Measurements from ENCODE around the gene ZNF827.

Gene ZNF827

GRCh38 chr4:145792429-145792828 is 146.2 kb downstream of the ZNF827 start:
- no peak for TF ChIP-seq ARNT (IDR thresholded peaks at IDR 0.05)
- POLR2A ChIA-PET: no interaction called here
- DNase-seq (ENCODE audit: extremely low spot score): no peak
- CTCF ChIA-PET: no interaction called here

GRCh38 chr4:145791988-145792387 is 146.6 kb downstream of the ZNF827 start:
- POLR2A ChIA-PET: no interaction called here
- DNase-seq (ENCODE audit: extremely low spot score): no peak
- TF ChIP-seq SUZ12 (IDR thresholded peaks at IDR 0.05) (no peak), ELF4 (IDR thresholded peaks at IDR 0.05) (no peak), NFRKB (IDR thresholded peaks at IDR 0.05) (no peak)
- CTCF ChIA-PET: no interaction called here

GRCh38 chr4:145788755-145789154 is 149.9 kb downstream of the ZNF827 start:
- ChIA-PET POLR2A (no interaction called here), CTCF (no interaction called here)
- TF ChIP-seq FOXM1 (IDR thresholded peaks at IDR 0.05; ENCODE audit: borderline replicate concordance) (no peak), HDGF (IDR thresholded peaks at IDR 0.05; ENCODE audit: borderline replicate concordance) (no peak), PKNOX1 (IDR thresholded peaks at IDR 0.05) (no peak), FOXA1 (IDR thresholded peaks at IDR 0.05) (no peak), FOXK2 (IDR thresholded peaks at IDR 0.05) (no peak), TARDBP (IDR thresholded peaks at IDR 0.05) (no peak), CTBP1 (IDR thresholded peaks at IDR 0.05; ENCODE audit: borderline replicate concordance) (no peak), ZNF384 (IDR thresholded peaks at IDR 0.05) (no peak), NFRKB (IDR thresholded peaks at IDR 0.05) (no peak)
- no peak for DNase-seq (ENCODE audit: extremely low spot score)

GRCh38 chr4:145786830-145787229 is 151.8 kb downstream of the ZNF827 start:
- TF ChIP-seq L3MBTL2 (conservative IDR thresholded peaks at IDR 0.05) (no peak), ZNF384 (IDR thresholded peaks at IDR 0.05) (no peak), BHLHE40 (IDR thresholded peaks at IDR 0.05; ENCODE audit: borderline replicate concordance) (no peak), ARNT (IDR thresholded peaks at IDR 0.05) (no peak), TARDBP (IDR thresholded peaks at IDR 0.05) (no peak), CTBP1 (IDR thresholded peaks at IDR 0.05; ENCODE audit: borderline replicate concordance) (no peak), PKNOX1 (IDR thresholded peaks at IDR 0.05) (no peak)
- ChIA-PET CTCF (no interaction called here), POLR2A (no interaction called here)

GRCh38 chr4:145786261-145786660 is 152.4 kb downstream of the ZNF827 start:
- CTCF ChIA-PET: no interaction called here
- DNase-seq (ENCODE audit: extremely low spot score): no peak
- POLR2A ChIA-PET: no interaction called here
- TF ChIP-seq ZNF384 (IDR thresholded peaks at IDR 0.05) (no peak), FOXK2 (IDR thresholded peaks at IDR 0.05) (no peak), LEF1 (IDR thresholded peaks at IDR 0.05; ENCODE audit: borderline replicate concordance) (no peak), TARDBP (IDR thresholded peaks at IDR 0.05) (no peak), FOXM1 (IDR thresholded peaks at IDR 0.05; ENCODE audit: borderline replicate concordance) (no peak), SUZ12 (IDR thresholded peaks at IDR 0.05) (no peak), NFRKB (IDR thresholded peaks at IDR 0.05) (no peak), ELF4 (IDR thresholded peaks at IDR 0.05) (no peak)

More at GRCh38 chr4:145786830-145787229, 151.8 kb downstream of the ZNF827 start:
- DNase-seq (ENCODE audit: extremely low spot score): no peak

GRCh38 chr4:145785391-145786008 is 153.1 kb downstream of the ZNF827 start:
- CTCF ChIA-PET: no interaction called here
- POLR2A ChIA-PET: no interaction called here
- TF ChIP-seq L3MBTL2 (conservative IDR thresholded peaks at IDR 0.05) (no peak), FOXK2 (IDR thresholded peaks at IDR 0.05) (no peak), SP1 (IDR thresholded peaks at IDR 0.05) (no peak), PKNOX1 (IDR thresholded peaks at IDR 0.05) (no peak), FOXM1 (IDR thresholded peaks at IDR 0.05; ENCODE audit: borderline replicate concordance) (no peak), ARNT (IDR thresholded peaks at IDR 0.05) (no peak), TARDBP (IDR thresholded peaks at IDR 0.05) (no peak), CTBP1 (IDR thresholded peaks at IDR 0.05; ENCODE audit: borderline replicate concordance) (no peak), HDGF (IDR thresholded peaks at IDR 0.05; ENCODE audit: borderline replicate concordance) (no peak), LEF1 (IDR thresholded peaks at IDR 0.05; ENCODE audit: borderline replicate concordance) (no peak), NFRKB (IDR thresholded peaks at IDR 0.05) (no peak), ZNF384 (IDR thresholded peaks at IDR 0.05) (no peak), ELF4 (IDR thresholded peaks at IDR 0.05) (no peak), FOXA1 (IDR thresholded peaks at IDR 0.05) (no peak)
- no peak for DNase-seq (ENCODE audit: extremely low spot score)

GRCh38 chr4:145784036-145784435 is 154.6 kb downstream of the ZNF827 start:
- no peak for DNase-seq (ENCODE audit: extremely low spot score)
- TF ChIP-seq FOXK2 (IDR thresholded peaks at IDR 0.05) (no peak), L3MBTL2 (conservative IDR thresholded peaks at IDR 0.05) (no peak), BHLHE40 (IDR thresholded peaks at IDR 0.05; ENCODE audit: borderline replicate concordance) (no peak), ARNT (IDR thresholded peaks at IDR 0.05) (no peak), CTBP1 (IDR thresholded peaks at IDR 0.05; ENCODE audit: borderline replicate concordance) (no peak), SUZ12 (IDR thresholded peaks at IDR 0.05) (no peak), LEF1 (IDR thresholded peaks at IDR 0.05; ENCODE audit: borderline replicate concordance) (no peak), ZNF384 (IDR thresholded peaks at IDR 0.05) (no peak), FOXA1 (IDR thresholded peaks at IDR 0.05) (no peak), FOXM1 (IDR thresholded peaks at IDR 0.05; ENCODE audit: borderline replicate concordance) (no peak), ELF4 (IDR thresholded peaks at IDR 0.05) (no peak), HDGF (IDR thresholded peaks at IDR 0.05; ENCODE audit: borderline replicate concordance) (no peak), SP1 (IDR thresholded peaks at IDR 0.05) (no peak), PKNOX1 (IDR thresholded peaks at IDR 0.05) (no peak), TARDBP (IDR thresholded peaks at IDR 0.05) (no peak), NFRKB (IDR thresholded peaks at IDR 0.05) (no peak)
- POLR2A ChIA-PET: no interaction called here

More at GRCh38 chr4:145784036-145784435, 154.6 kb downstream of the ZNF827 start:
- CTCF ChIA-PET: no interaction called here

All from HEK293T (cell line).